ENCODE measurements around the gene PIGZ. TPM values are rescaled to one million over a fixed set of nuclear protein-coding genes. Genes with fewer than 3 reads are reported as not detected.

PIGZ gene
- total RNA-seq, 1 donor from 2014 or later = 9.5 TPM

- no peak for TF ChIP-seq CTCF (IDR thresholded peaks at IDR 0.05)
- H3K27me3 Mint-ChIP-seq (ENCODE audit: unreplicated experiment) = no peaks in the 10 kb centered on the region
- peaks cover 27% of the 10 kb centered on the region for H3K36me3 Mint-ChIP-seq (ENCODE audit: unreplicated experiment)
- H3K27ac Mint-ChIP-seq (ENCODE audit: unreplicated experiment) = peak overlapping the region; percentile 96
- H3K9me3 Mint-ChIP-seq (ENCODE audit: unreplicated experiment) = no peaks in the 10 kb centered on the region
- peak overlapping the region; percentile 92 for H3K4me3 Mint-ChIP-seq (ENCODE audit: unreplicated experiment)
- H3K4me1 Mint-ChIP-seq (ENCODE audit: unreplicated experiment) = peaks cover 41% of the 10 kb centered on the region
- DNase-seq (ENCODE audit: extremely low spot score, unreplicated experiment) = peak; percentile 86
Observed at GRCh38 chr3:196941729-196942225, 26.9 kb downstream of the PIGZ start.

- TF ChIP-seq CTCF (IDR thresholded peaks at IDR 0.05) = no peak
- Mint-ChIP-seq H3K27ac (ENCODE audit: unreplicated experiment) (no peak overlapping the region), H3K36me3 (ENCODE audit: unreplicated experiment) (peaks cover 39% of the 10 kb centered on the region), H3K4me3 (ENCODE audit: unreplicated experiment) (no peak overlapping the region), H3K4me1 (ENCODE audit: unreplicated experiment) (peaks cover 27% of the 10 kb centered on the region), H3K9me3 (ENCODE audit: unreplicated experiment) (no peaks in the 10 kb centered on the region), H3K27me3 (ENCODE audit: unreplicated experiment) (no peaks in the 10 kb centered on the region)
- no peak for DNase-seq (ENCODE audit: extremely low spot score, unreplicated experiment)
Observed at GRCh38 chr3:196938576-196938975, 30.1 kb downstream of the PIGZ start.

- Mint-ChIP-seq H3K36me3 (ENCODE audit: unreplicated experiment) (peaks cover 43% of the 10 kb centered on the region), H3K4me3 (ENCODE audit: unreplicated experiment) (no peak overlapping the region), H3K27ac (ENCODE audit: unreplicated experiment) (peak overlapping the region; percentile 7), H3K9me3 (ENCODE audit: unreplicated experiment) (no peaks in the 10 kb centered on the region), H3K27me3 (ENCODE audit: unreplicated experiment) (no peaks in the 10 kb centered on the region), H3K4me1 (ENCODE audit: unreplicated experiment) (peaks cover 23% of the 10 kb centered on the region)
- TF ChIP-seq CTCF (IDR thresholded peaks at IDR 0.05) = no peak
- DNase-seq (ENCODE audit: extremely low spot score, unreplicated experiment) = no peak
Observed at GRCh38 chr3:196938124-196938523, 30.5 kb downstream of the PIGZ start.

- Mint-ChIP-seq H3K36me3 (ENCODE audit: unreplicated experiment) (peaks cover 50% of the 10 kb centered on the region), H3K27ac (ENCODE audit: unreplicated experiment) (peak overlapping the region; percentile 41)
Observed at GRCh38 chr3:196936288-196936687, 32.3 kb downstream of the PIGZ start.

GRCh38 chr3:196932600-196932999, 36.0 kb downstream of the PIGZ start:
- H3K27ac Mint-ChIP-seq (ENCODE audit: unreplicated experiment) = no peak overlapping the region
- no peaks in the 10 kb centered on the region for H3K27me3 Mint-ChIP-seq (ENCODE audit: unreplicated experiment)
- no peak for DNase-seq (ENCODE audit: extremely low spot score, unreplicated experiment)
- no peak for TF ChIP-seq CTCF (IDR thresholded peaks at IDR 0.05)
- no peak overlapping the region for H3K4me3 Mint-ChIP-seq (ENCODE audit: unreplicated experiment)
- H3K9me3 Mint-ChIP-seq (ENCODE audit: unreplicated experiment) = no peaks in the 10 kb centered on the region
- peaks cover 56% of the 10 kb centered on the region for H3K36me3 Mint-ChIP-seq (ENCODE audit: unreplicated experiment)
- H3K4me1 Mint-ChIP-seq (ENCODE audit: unreplicated experiment) = no peaks in the 10 kb centered on the region

More at GRCh38 chr3:196936288-196936687, 32.3 kb downstream of the PIGZ start:
- peak; percentile 5 for DNase-seq (ENCODE audit: extremely low spot score, unreplicated experiment)
- H3K9me3 Mint-ChIP-seq (ENCODE audit: unreplicated experiment) = no peaks in the 10 kb centered on the region
- H3K27me3 Mint-ChIP-seq (ENCODE audit: unreplicated experiment) = no peaks in the 10 kb centered on the region
- TF ChIP-seq CTCF (IDR thresholded peaks at IDR 0.05) = no peak
- H3K4me1 Mint-ChIP-seq (ENCODE audit: unreplicated experiment) = peaks cover 15% of the 10 kb centered on the region
- H3K4me3 Mint-ChIP-seq (ENCODE audit: unreplicated experiment) = no peak overlapping the region

Measured in osteocyte (in vitro differentiated cells).